DND-41 (cell line): Measurements from ENCODE around the gene C6orf58.
"Not testable (repeated sequence)": the region's sequence is repeated elsewhere in the genome, so short reads cannot be mapped to it uniquely, and the experiment has no call there.

Experiments used
- ATAC-seq: fragments of 200-7000 bp; cut with Tn5 transposase; 3 replicates; pipeline ENCODE4 v1.9.1; 2021; ENCODE audit warnings: low read depth; ENCODE audit not compliant: insufficient read depth
- DNase-seq: peaks from one replicate; pipeline ENCODE4 v3.0.0-alpha.2; 2020
- H2AFZ ChIP-seq: 2 replicates; pipeline ENCODE4 v1.6.0; 2012; ENCODE audit warnings: low read depth, low read length
- H3K27ac ChIP-seq: 2 replicates; pipeline ENCODE4 v1.5.1; 2012; ENCODE audit warnings: low read length, inconsistent platforms
- H3K27me3 ChIP-seq: fragments of 200-600 bp; sonication (generic); 2 replicates; pipeline ENCODE4 v1.6.0; 2012; ENCODE audit warnings: low read length, mild to moderate bottlenecking, inconsistent platforms; ENCODE audit not compliant: insufficient read depth, poor library complexity
- H3K36me3 ChIP-seq: 2 replicates; pipeline ENCODE4 v1.5.1; 2012; ENCODE audit warnings: low read length, inconsistent platforms; ENCODE audit not compliant: insufficient read depth
- H3K4me1 ChIP-seq: 2 replicates; pipeline ENCODE4 v1.5.1; 2012; ENCODE audit warnings: mild to moderate bottlenecking, low read length; ENCODE audit not compliant: insufficient read depth
- H3K4me2 ChIP-seq: 2 replicates; pipeline ENCODE4 v1.6.0; 2012; ENCODE audit warnings: mild to moderate bottlenecking, moderate library complexity, low read length, inconsistent platforms; ENCODE audit not compliant: insufficient read depth
- H3K4me3 ChIP-seq, 2 experiments: fragments of 200-600 bp in 1 of 2; shearing (Covaris generic) in 1 of 2; 2 replicates each; pipeline ENCODE4 v1.5.1; 2012 to 2016; ENCODE audit warnings: inconsistent platforms in 2 of 2, low read length in 2 of 2, mild to moderate bottlenecking in 2 of 2, low read depth in 1 of 2, moderate library complexity in 1 of 2
- H3K79me2 ChIP-seq: 2 replicates; pipeline ENCODE4 v1.6.0; 2012; ENCODE audit warnings: low read length, inconsistent platforms; ENCODE audit not compliant: insufficient read depth
- H3K9ac ChIP-seq: 2 replicates; pipeline ENCODE4 v1.6.0; 2012; ENCODE audit warnings: low read depth, mild to moderate bottlenecking, inconsistent platforms, low read length, moderate library complexity
- H3K9me3 ChIP-seq: 2 replicates; pipeline ENCODE4 v1.5.1; 2012; ENCODE audit warnings: low read length, moderate library complexity, mild to moderate bottlenecking, inconsistent platforms; ENCODE audit not compliant: insufficient read depth, severe bottlenecking
- H4K20me1 ChIP-seq: 2 replicates; pipeline ENCODE4 v1.6.0; 2012; ENCODE audit warnings: low read length; ENCODE audit not compliant: insufficient read depth
- EZH2 ChIP-seq: IDR thresholded peaks from 3 replicates; pipeline ENCODE4 v1.6.1; 2012; ENCODE audit warnings: borderline replicate concordance, low read depth, mild to moderate bottlenecking, moderate library complexity, low read length, inconsistent platforms; ENCODE audit not compliant: severe bottlenecking
- TF ChIP-seq, protein P1 (sequence below): IDR thresholded peaks from 2 replicates; pipeline ENCODE4 v1.5.1; 2012; ENCODE audit warnings: borderline replicate concordance, low read length, moderate library complexity, mild to moderate bottlenecking; ENCODE audit not compliant: poor library complexity, severe bottlenecking; ENCODE audit errors: extremely low read depth

The C6orf58 gene

DNA sequence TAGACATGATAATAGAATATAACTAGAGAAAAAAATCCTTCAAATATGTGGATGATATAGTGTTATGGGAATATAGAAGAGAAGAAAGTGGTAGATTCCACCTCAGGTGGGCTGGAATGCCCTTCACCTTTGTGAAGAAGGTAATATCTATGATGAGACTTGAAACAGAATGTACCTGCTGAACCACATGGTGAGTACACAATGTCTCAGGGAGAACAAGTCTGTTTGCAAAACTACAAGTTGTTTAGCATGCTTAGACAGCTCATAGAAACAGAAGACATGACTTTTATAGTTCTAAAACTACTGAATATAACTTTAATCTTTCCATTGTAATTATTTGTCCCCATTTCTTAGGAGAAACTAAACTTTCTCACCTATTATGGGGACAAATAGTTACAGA, 12.2 kb downstream of the C6orf58 start:
- H4K20me1 ChIP-seq = no peaks in the 10 kb centered on the region
- no peak for ATAC-seq
- no peak overlapping the region for H3K4me2 ChIP-seq

GRCh38 chr6:127590344-127590743, 13.4 kb downstream of the C6orf58 start:
- no peak overlapping the region for H3K4me3 ChIP-seq
- DNase-seq = no peak
- no peak overlapping the region for H2AFZ ChIP-seq
- H3K27me3 ChIP-seq = no peaks in the 10 kb centered on the region
- no peak for ATAC-seq
- no peaks in the 10 kb centered on the region for H4K20me1 ChIP-seq
- no peaks in the 10 kb centered on the region for H3K9me3 ChIP-seq
- H3K9ac ChIP-seq = no peak overlapping the region
- H3K4me2 ChIP-seq = no peak overlapping the region
- H3K27ac ChIP-seq = no peak overlapping the region
- H3K36me3 ChIP-seq = no peaks in the 10 kb centered on the region
- TF ChIP-seq, protein P1, sequence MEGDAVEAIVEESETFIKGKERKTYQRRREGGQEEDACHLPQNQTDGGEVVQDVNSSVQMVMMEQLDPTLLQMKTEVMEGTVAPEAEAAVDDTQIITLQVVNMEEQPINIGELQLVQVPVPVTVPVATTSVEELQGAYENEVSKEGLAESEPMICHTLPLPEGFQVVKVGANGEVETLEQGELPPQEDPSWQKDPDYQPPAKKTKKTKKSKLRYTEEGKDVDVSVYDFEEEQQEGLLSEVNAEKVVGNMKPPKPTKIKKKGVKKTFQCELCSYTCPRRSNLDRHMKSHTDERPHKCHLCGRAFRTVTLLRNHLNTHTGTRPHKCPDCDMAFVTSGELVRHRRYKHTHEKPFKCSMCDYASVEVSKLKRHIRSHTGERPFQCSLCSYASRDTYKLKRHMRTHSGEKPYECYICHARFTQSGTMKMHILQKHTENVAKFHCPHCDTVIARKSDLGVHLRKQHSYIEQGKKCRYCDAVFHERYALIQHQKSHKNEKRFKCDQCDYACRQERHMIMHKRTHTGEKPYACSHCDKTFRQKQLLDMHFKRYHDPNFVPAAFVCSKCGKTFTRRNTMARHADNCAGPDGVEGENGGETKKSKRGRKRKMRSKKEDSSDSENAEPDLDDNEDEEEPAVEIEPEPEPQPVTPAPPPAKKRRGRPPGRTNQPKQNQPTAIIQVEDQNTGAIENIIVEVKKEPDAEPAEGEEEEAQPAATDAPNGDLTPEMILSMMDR = no peak
- H3K4me1 ChIP-seq = no peaks in the 10 kb centered on the region
- H3K79me2 ChIP-seq = no peaks in the 10 kb centered on the region

More for the DNA sequence above, 12.2 kb downstream of the C6orf58 start:
- H3K4me1 ChIP-seq = no peaks in the 10 kb centered on the region
- no peaks in the 10 kb centered on the region for H3K9me3 ChIP-seq
- no peak overlapping the region for H3K4me3 ChIP-seq
- H2AFZ ChIP-seq = no peak overlapping the region
- H3K36me3 ChIP-seq = no peaks in the 10 kb centered on the region
- H3K27me3 ChIP-seq = no peaks in the 10 kb centered on the region
- H3K9ac ChIP-seq = no peak overlapping the region
- H3K79me2 ChIP-seq = no peaks in the 10 kb centered on the region
- no peak overlapping the region for H3K27ac ChIP-seq
- TF ChIP-seq, protein P1 = no peak
- TF ChIP-seq EZH2 = no peak
- DNase-seq = no peak

DNA sequence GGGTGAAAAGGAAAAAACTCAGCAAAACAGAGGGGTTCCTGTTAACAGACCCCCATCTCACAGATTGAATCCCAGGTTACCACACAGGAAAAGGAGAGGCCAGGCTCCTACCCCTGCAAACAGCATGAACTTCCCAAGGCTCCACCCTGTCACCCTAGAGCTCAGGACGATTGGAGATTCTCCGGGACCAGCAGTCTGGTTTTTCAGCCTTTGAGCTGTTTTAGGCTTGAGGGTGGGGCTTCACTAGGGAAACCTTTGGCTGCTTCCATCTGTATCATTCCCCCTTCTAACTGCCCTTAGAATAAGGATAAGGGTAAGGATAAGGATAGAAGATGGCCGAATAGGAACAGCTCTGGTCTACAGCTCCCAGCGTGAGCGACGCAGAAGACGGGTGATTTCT, 16.0 kb downstream of the C6orf58 start:
- no peaks in the 10 kb centered on the region for H3K4me1 ChIP-seq
- no peak for ATAC-seq
- no peaks in the 10 kb centered on the region for H3K27me3 ChIP-seq
- no peak overlapping the region for H3K4me2 ChIP-seq
- no peak overlapping the region for H3K27ac ChIP-seq
- H3K9ac ChIP-seq = no peak overlapping the region
- no peaks in the 10 kb centered on the region for H3K36me3 ChIP-seq
- no peak for DNase-seq
- TF ChIP-seq, protein P1 = no peak
- no peak overlapping the region for H3K4me3 ChIP-seq
- H4K20me1 ChIP-seq = no peaks in the 10 kb centered on the region
- no peaks in the 10 kb centered on the region for H3K9me3 ChIP-seq
- H2AFZ ChIP-seq = no peak overlapping the region
- H3K79me2 ChIP-seq = no peaks in the 10 kb centered on the region

- H3K9ac ChIP-seq, H3K4me2 ChIP-seq, H3K4me1 ChIP-seq, DNase-seq, H3K27me3 ChIP-seq, H3K36me3 ChIP-seq, H3K4me3 ChIP-seq, ATAC-seq, H4K20me1 ChIP-seq, H3K9me3 ChIP-seq, H2AFZ ChIP-seq, H3K27ac ChIP-seq, H3K79me2 ChIP-seq: not testable (repeated sequence)
These were observed 16.5 kb downstream of the C6orf58 start for GRCh38 chr6:127593456-127593855.
